GM21619 (cell line): ENCODE results near the gene TIMM44.
"Not testable (repeated sequence)": the region's sequence is repeated elsewhere in the genome, so short reads cannot be mapped to it uniquely, and the experiment has no call there.

Experiments used
- ATAC-seq: cut with Tn5 transposase; IDR thresholded peaks from one replicate; pipeline ENCODE4 v1.9.1; 2021; ENCODE audit not compliant: unreplicated experiment

TIMM44 gene

DNA sequence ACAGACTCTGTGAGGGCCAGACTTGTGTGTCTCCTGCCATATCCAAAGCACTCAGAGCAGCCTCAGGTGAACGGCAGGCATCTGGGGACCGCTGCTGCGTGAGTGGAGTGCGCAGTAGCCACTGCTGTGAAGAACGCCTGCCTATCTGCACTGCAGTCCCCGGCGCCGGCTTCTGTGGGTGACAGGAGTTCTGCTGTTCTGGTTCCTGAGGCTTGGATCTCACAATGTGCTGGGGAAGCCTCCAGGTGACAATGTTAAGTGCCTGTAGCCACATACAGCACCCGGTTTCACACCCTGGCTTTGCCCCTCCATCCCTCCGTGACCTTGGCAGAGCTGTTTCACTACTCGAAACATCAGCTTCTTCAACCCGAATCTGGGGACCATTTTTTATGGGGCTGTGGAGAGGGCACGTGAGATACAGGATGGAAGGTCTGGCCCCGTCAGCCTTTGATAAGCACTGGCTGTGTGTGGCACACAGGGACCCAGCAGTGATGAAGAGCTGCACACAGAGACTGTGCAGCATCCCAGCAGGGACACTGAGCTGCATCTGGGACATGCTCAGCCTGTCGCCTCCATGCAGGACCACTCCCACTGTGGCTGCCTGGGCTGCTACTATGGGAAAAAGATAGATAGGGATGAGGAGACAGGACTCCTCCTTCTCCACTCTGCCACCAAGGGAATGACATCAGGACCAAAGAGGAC is 33.7 kb upstream of the TIMM44 start:
- ATAC-seq: no peak

DNA sequence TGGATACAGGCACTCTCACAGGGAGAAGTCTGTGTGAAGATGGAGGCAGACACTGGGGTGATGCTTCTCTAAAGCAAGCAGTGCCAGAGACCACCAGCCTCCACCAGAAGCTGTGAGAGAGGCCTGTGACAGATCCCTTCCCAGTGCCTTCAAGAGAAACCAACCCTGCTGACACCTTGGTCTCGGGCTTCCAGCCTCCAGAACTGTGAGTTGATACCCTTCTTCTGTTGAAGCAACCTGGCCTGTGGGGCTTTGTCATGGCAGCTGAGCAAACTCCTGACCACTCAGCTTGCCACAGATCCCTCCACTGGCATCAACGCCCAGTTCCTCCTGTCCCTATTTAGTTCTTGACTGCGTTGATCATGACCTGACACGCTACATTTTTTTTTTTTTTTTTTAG is 33.0 kb upstream of the TIMM44 start:
- ATAC-seq: no peak

DNA sequence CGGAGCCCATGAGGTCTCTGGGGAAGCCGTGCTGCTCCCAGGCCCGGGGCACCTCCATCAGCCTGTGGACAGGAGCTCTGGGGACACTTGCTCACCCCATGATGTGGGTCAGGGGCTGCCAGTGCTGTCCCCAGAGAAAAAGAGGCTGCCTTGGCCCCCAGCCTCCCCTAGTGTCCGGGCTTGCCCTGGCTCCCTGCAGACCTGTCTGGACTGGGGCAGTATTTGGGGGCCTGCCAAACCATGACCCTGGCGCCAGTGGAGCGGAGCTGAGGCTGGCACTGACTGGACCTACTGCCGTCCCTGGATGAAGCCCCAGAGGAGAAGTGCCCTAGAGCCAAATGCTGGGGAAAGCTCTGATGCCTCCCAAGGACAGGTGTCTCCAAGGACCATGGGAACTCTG is 31.6 kb upstream of the TIMM44 start:
- ATAC-seq: no peak

DNA sequence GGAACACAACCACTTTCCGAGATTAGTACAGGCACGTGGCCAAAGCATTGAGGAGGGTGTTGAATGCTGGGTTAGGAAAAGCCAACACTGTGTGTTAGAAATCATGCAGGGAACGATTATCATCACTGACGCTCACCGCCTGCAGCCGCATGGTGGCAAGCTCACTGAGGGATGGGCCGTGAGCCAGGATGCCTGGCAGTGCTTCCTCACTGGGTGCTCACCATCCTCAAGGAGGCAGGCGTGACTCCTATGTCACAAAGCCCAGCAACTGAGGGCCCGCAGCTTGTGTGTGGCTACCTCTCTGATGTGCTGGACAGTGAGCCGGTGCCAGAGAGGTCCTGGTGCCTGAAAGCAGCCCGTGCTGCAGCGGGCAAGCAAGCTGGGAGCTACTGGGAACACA is 30.4 kb upstream of the TIMM44 start:
- no peak for ATAC-seq

DNA sequence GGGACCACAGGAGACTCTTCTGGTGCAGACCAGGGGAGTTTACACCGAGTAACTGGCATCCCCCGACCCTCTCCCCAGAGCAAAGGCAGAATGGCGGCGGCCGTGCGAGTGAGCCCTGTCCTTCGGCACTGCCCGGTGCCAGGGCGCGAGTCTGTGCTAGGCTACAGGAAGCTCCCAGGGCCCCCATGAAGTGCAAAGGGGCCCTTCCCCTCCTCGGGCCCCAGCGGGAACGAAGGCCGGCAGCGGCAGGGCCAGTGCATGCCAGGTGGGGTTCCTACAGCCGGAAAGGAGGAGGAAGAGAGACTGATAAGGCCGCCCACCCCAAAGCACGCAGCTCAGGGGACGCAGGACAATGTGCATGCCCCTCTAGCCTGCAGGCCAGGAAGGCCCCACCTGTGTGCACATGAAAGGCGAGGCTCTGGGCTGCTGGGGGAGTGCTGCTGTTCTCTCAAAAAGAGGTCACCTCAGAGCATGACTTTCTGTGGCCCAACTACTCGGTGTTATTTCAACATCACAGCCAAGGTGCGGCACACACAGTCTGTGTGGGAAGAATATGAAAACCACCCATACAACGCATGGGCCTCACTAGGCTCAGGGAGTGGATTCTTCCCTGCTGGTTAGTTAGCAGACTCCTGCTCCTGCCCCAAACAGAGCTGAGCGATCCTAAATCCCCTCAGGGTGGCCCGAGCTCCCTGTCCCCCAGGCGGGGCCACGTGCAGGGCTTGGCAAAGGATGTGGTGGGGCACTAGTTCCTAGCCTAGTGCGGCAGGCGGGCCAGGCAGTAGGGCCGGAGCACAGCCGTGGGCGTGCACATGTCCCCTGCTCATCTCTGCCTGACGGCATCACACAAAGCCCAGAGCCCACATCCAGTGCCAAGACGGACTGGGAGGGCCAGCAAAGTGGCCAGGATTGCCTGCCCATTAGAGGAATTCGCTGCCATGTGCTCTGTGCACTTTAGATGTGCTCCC is 28.4 kb upstream of the TIMM44 start:
- ATAC-seq: no peak

DNA sequence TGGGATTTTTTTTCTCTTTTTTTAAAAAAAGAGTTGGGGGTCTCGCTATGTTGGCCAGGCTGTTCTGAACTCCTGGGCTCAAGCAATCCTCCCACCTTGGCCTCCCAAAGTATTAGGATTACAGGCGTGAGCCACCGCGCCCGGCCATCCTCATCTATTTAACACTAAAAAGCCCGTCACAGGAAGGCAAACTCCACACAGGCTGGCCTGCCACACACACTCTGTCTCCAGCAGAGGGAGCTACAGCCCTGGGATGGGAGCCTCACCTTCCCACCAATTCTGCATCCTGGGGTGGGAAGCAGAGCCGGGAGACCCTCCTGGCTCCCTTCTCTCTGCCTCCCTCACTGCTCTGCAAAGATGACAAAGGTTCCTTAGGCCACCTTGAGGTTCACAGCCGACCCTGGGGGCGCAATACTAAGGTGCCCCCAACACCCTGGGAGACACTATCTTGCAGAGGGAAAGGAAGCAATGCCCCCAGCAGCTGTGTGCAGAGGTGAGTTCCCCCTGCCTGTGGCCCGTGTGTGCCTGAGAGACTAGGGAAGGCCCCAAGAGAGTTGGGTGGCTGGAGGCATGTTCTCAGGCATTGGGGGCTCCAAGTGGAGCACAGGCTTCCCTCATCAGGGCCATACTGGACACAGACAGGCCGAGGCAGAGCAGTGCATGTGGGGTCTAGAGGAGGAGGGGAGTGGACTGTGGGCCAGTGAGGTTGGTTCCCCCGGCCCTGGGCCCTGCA is 27.4 kb upstream of the TIMM44 start:
- no peak for ATAC-seq

DNA sequence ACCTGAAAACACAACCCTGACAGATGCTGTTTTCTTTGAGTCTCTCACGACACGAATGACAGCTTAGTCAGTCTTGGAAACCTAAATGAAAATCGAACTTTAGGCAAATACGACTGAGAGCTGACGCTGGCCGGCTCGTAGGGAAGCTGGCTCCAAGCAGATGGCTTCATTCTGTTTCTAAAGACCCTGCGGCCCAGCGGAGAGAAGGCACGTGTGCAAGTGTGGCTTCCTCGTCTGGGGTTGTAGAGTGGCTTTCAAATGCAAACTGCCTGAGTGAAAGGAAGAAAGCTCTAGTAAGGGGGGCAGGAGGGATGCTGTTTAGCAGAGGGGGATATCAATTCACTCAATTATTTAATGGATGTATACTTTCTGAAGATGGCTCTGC is 26.1 kb upstream of the TIMM44 start:
- ATAC-seq: no peak

DNA sequence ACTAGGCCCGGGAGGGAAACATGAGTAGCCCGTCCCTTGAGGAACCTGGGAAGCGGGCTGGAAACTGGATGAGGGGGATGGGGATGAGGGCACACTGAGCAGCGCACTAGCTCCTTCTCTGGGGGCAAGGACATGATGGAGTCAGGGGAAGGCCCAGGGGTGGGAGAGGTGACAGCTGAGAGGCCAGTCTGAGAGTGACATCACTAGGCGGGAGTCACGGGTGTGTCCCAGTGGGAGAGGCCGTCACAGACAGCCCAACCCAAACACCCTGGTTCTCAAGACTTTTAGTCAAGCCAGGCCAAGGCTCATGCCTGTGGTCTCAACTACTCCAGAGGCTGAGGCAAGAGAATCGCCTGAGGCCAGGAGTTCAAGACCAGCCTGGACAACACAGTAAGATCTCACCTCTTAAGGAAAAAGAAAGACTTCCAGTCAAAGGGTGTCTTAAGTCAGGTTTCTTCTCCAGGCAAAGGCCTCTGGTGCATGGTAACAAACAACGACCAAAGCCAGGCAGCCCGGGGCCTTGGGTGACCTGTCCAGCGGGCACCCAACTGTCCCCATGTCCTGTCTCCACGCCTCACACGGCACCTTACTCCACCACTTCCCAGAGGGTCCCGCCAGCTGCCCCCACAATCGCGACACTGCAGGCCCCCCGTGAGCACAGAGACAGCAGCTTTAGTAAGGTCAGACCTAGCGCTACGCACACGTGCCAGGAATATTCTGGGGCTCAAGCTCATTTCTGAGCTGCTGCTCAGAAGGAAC is 25.5 kb upstream of the TIMM44 start:
- no peak for ATAC-seq

DNA sequence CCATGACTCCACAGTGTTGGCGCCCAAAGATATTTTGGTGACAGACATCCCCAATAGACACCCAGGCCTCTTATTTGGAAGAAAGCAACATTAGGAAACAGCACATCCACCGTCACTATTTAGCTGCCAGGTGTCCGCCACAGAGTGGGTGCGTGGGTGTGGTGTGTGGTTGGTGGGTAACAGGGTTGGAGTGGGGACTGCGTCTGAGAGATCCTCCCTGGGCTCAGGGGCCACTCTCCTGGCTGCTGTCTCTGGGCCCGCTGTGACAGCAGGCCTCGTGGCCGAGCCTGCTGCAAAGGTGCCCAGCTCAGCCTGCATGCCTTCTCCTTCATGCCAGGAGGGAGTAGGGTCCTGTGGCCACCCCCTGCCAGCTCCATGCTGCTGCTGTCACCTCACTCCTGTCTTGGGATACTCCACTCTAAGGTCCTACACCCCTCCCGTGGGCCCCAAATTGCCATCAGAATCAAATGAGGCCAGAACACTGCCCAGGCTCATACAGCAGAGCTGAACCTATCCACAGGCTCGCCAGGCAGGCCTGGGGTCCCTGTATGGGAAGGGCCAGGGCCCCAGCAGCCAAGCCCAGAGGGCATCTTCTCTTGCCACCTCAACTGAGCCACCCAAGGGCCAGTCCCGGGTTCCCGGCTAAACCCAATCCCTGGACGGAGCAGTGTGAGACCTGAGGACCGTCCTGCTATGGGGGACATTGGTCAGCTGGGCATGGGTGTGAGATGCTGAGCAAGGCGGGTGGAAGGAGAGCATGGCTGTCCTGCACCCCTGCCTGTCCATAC is 24.7 kb upstream of the TIMM44 start:
- no peak for ATAC-seq

DNA sequence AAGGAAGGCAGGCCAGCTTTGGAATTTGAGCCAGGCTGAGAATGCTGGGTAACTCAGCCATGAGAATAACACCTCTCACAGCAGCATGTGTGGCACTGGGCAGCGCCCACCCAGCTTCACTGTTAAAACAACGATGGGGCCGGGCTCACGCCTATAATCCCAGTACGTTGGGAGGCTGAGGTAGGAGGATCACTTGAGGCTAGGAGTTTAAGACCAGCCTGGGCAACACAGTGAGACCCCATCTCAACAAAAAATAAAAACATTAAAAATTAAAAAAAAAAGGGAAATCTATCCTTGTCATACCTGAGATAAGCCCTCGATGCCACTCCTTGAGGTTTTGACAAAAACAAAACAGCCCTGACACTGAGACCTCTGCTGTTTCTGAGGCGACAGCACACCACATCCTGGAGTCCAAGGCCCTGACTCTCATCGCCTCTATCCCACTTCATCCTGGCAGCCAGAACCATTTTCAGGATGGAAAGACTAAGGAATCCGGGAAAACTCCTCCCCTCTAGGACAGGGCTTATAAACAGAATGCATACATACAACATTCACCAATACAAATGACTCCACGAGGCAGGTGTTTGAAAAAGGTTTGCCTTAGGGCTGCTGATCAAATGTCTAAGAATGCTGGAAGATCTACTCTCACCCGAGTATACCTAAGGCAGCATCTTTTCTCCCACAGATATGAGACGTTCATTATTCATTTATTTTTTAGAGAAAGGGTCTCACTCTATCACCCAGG is 22.6 kb upstream of the TIMM44 start:
- ATAC-seq: no peak

DNA sequence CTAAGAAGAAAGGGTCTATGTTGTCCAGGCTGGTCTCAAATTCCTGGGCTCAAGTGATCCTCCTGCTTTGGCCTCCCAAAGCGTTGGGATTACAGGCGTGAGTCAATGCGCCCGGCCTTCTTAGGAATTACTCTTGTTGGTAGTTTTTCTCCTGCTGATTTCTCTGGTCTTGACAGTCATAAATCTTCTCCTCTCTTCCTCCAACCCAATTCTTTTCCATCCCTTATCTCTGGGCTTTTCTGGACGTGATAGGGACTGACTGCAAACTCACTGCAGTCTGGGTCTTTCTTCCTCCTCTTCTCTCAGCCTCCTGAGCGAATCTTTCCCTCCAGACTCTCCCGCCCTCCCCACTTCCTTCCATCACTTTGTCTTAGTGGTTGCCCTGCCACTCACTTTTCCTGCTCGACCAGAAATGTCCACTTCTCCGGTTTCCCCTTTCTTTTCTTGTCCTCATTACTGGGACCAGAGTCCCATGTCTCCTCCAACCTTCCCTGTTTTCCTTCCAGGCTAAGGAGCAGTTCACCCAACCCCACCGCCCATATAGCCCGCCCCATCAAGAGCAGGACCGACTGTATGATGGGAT is 21.9 kb upstream of the TIMM44 start:
- no peak for ATAC-seq

DNA sequence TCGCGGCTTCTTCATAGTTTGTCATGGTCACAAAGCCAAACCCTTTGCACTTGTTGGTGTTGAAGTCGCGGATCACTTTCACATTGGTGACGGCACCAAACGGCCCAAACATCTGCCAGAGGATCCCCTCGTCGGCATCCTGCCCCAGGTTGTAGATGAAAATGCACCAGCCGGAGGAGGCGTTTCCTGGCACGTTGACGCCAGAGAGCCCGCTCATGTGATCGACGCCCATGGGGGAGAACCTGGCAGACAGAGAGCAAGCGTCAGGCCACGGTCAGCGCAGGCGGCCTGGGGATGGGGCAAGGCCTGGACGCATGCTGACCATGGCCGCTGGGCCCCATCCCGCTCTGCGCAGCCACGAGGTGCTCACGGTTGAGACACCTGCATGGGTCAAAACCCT is 20.1 kb upstream of the TIMM44 start:
- ATAC-seq: no peak

DNA sequence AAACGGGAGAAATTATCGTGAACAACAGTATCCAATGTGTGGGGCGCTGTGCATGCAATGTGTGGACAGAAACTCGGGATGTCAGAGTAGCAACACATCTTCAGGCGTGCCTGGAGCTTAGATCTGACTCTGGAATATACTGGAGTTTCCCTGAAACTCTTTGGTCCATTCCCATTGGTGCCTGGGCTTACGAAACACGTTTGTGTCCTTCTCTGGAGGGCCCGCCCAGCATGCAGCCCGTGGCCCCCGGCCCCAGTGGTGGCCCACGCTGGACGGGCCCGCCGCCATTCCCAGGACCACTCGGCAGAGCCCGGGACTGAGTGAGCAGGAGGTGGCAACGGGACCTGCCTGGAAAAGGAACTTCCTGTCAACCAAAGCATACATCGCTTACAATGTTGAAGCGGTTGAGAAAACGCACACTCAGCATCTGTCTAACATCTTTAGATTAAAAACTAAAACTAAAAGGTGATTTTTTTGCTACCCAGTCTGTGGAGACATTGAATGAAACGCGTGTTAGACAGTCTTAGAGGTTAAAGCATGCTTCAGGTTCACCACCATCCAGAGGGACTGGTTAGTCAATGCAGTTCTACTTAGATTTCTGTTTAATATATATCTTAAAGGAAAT is 19.3 kb upstream of the TIMM44 start:
- ATAC-seq: no peak

DNA sequence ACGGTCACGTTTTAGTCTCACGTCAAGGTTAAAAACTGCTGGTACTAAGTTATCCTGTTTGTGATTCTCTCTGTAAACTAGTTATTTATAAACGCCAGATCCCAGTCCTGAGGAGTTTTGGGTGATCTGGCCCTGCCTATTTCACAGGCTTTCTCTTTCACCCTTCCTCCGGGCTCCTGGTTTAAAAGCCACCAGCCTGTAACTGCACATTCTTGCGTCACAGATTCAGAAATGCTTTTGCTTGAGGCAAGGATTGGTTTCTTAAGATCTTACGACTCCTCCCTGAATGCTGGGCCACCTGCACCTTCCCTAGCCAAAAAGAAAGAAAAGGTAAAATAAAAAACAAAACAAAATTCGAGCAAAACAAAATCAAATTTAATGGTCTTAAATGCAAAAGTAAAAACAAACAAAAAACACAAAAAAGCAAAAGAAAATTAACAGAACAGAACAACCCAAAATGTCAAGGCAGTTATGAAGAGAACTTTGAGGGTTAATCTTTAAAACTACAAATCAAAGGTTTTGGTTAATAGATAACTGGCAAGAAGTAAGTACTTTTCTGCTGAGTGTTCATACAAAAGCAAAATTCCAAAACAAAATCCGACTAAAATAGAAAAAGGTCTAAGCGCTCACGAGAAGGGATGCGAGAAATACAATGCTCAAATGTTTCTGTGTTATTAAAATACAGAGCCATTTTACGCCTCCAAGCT is 18.6 kb upstream of the TIMM44 start:
- ATAC-seq: no peak

DNA sequence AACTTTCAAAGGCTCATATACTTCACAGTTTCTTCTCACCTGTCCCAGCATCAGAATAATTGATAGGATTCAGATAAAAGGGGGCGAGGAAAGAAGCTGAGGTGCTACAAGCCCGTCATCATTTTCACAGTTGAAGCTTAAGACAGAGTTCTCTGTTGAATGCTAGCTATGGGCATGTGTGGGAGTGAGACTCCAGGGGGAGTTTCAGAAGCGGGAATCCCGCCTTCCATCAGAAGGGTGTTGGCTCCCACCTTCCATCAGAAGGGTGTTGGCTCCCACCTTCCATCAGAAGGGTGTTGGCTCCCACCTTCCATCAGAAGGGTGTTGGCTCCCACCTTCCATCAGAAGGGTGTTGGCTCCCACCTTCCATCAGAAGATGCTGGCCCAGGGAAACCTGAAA is 17.6 kb upstream of the TIMM44 start:
- not testable (repeated sequence) for ATAC-seq

DNA sequence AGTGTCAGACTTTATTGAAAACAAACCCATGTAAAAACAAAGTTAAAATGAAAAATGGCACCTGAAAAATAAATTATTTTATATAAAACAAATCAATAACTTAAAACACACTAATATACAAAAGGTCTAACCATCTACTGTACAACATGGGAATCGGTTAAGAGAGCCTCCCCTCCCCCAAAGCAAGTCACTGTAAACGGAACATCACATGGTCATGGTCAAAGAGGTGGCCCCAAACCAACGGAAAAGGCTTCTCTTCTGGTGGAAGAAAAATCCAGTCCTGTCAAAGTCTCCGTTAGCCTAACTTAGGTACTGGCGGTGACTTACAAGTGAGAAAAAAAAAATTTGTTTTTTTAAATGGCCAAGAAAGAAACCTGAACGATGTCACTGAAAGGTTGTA is 15.7 kb upstream of the TIMM44 start:
- no peak for ATAC-seq

DNA sequence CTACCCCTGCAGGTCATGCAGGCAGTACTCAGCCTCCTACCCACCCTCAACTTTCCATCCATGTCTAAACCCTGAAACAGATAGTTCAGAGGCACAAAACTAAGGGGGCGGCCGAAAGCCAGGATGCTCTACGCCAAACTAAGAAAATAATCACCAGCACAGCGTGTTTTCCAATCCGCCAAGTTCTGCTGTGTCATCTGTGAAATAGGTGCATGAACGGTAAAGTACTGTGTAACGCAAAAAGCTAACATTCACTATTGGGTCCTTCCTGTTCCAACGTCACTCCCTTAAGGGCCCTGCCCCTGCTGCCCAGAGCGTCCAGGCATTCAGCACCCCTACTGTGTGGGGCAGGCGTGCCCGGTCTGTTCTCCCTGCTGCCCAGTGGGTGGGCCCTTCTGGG is 12.2 kb upstream of the TIMM44 start:
- no peak for ATAC-seq

DNA sequence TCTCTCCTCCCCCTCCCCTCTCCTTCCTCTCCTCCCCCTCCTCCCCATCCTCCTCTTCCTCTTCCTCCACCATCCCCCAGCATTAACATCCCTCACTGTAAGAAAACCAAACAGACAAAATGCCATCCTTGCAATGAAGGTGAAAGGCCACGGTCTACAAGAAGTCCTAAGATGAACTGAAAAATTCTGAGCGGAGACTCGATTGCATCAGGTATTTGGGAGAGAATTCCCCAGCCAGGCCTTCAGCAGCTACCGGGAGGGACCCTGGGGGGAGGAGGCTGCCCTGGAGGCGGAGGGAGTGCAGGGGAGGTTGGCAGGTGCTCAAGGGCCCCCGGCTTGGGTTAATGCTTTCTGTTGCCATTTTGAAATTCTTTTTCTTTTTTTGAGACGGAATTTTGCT is 10.1 kb upstream of the TIMM44 start:
- ATAC-seq: no peak
